Activated T-helper 9 cell treated with anti-CD3 and anti-CD28 coated beads, Interleukin-2, amount 50 U/mL, for 16 hours (primary cell): ENCODE measurements around the gene SYT10.
"Not testable (repeated sequence)": the region's sequence is repeated elsewhere in the genome, so short reads cannot be mapped to it uniquely, and the experiment has no call there.

Experiments used
- DNase-seq: peaks from one replicate; pipeline ENCODE4 v3.0.0-alpha.2; 2020; ENCODE audit warnings: low read depth

Gene SYT10

GRCh38 chr12:33439587-33440011 lies at the start of gene SYT10:
Gene SYT10 (minus strand): TSS chr12:33439819. CDS start chr12:33439522, 297 bp downstream.
- no peak for DNase-seq

- DNase-seq: no peak
Observed at GRCh38 chr12:33488036-33488435, 48.4 kb upstream of the SYT10 start.

- no peak for DNase-seq
Observed at GRCh38 chr12:33486058-33486457, 46.4 kb upstream of the SYT10 start.

- DNase-seq: no peak
Observed at GRCh38 chr12:33484161-33484560, 44.5 kb upstream of the SYT10 start.

- DNase-seq: no peak
Observed at GRCh38 chr12:33480366-33480765, 40.7 kb upstream of the SYT10 start.

- no peak for DNase-seq
Observed at GRCh38 chr12:33476058-33476457, 36.4 kb upstream of the SYT10 start.

- no peak for DNase-seq
Observed at GRCh38 chr12:33472299-33472698, 32.7 kb upstream of the SYT10 start.

- DNase-seq: no peak
Observed at GRCh38 chr12:33455096-33455495, 15.5 kb upstream of the SYT10 start.

GRCh38 chr12:33450480-33450879 lies 10.9 kb upstream of the SYT10 start:
- DNase-seq: no peak

GRCh38 chr12:33440477-33440876 lies 858 bp upstream of the SYT10 start:
- no peak for DNase-seq

- no peak for DNase-seq
Observed at GRCh38 chr12:33438851-33439586, 600 bp downstream of the SYT10 start.

GRCh38 chr12:33438025-33438772 lies 1.4 kb downstream of the SYT10 start:
- DNase-seq: no peak

- DNase-seq: no peak
Observed at GRCh38 chr12:33437598-33437997, 2.0 kb downstream of the SYT10 start.

GRCh38 chr12:33432992-33433391 lies 6.6 kb downstream of the SYT10 start:
- DNase-seq: no peak

GRCh38 chr12:33431648-33432047 lies 8.0 kb downstream of the SYT10 start:
- DNase-seq: no peak

- no peak for DNase-seq
Observed at GRCh38 chr12:33429468-33429867, 10.2 kb downstream of the SYT10 start.

- DNase-seq: no peak
Observed at GRCh38 chr12:33427071-33427470, 12.5 kb downstream of the SYT10 start.

- DNase-seq: no peak
Observed at GRCh38 chr12:33423706-33424105, 15.9 kb downstream of the SYT10 start.

GRCh38 chr12:33412410-33412809 lies 27.2 kb downstream of the SYT10 start:
- DNase-seq: not testable (repeated sequence)

GRCh38 chr12:33383503-33383902 lies 56.1 kb downstream of the SYT10 start:
- DNase-seq: no peak

- DNase-seq: no peak
Observed at GRCh38 chr12:33376153-33376552, 63.5 kb downstream of the SYT10 start.

- DNase-seq: no peak
Observed at GRCh38 chr12:33370318-33370717, 69.3 kb downstream of the SYT10 start.

- DNase-seq: no peak
Observed at GRCh38 chr12:33357181-33357580, 82.4 kb downstream of the SYT10 start.

GRCh38 chr12:33349791-33350190 lies 89.8 kb downstream of the SYT10 start:
- DNase-seq: no peak
